Stimulated activated CD4-positive, alpha-beta T cell treated with anti-CD3 and anti-CD28 coated beads, TNF-alpha, amount 100 ng/mL, for 48 hours (primary cell): ENCODE data around the gene KCNK4.

Experiments
- DNase-seq, 3 donors: peaks; one replicate each; pipeline ENCODE4 v3.0.0-alpha.2; 2020; ENCODE audit warnings: low read depth in 3 of 3

KCNK4 gene

GRCh38 chr11:64347193-64347867 lies 56.2 kb downstream of the KCNK4 start:
- no peak for DNase-seq

- no peak for DNase-seq
Measured at GRCh38 chr11:64348383-64349024, 57.4 kb downstream of the KCNK4 start.

- no peak for DNase-seq
Measured at GRCh38 chr11:64349025-64349387, 57.9 kb downstream of the KCNK4 start.

GRCh38 chr11:64349404-64349803 lies 58.3 kb downstream of the KCNK4 start:
- no peak for DNase-seq
